ENCODE data around the gene RELN. TPM values are rescaled to one million over a fixed set of nuclear protein-coding genes. Genes with fewer than 3 reads are reported as not detected.

RELN gene
- total RNA-seq, 1 experiment from 2014 or later: 0.20 TPM

DNA sequence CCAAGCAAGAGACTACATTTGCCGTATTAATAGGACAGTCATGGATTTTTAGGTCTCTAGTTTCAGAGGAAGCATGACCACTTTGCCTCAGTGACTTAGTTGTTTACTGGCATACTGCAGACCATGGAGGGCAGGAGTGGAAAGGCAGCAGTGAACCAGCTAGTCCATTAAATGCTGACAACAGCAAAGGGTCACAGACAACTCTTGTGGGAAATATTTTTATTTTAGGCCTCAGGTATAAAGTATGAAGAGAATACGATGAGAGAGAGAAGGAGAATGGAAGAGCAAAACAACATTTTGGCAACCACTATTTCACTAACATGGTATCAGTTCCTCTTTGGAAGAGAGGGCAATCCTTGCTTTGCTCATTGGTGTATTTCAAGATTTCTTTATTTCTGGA, 118.0 kb downstream of the RELN start:
- Histone ChIP-seq H2AFZ (ENCODE audit: low read depth, low read length, poor library complexity, severe bottlenecking) (no peak overlapping the region), H4K20me1 (ENCODE audit: insufficient read depth) (no peaks in the 10 kb centered on the region), H3K4me1 (ENCODE audit: control insufficient read depth in 1 of 2, insufficient read depth in 2 of 2, low read length in 2 of 2) (no peaks in the 10 kb centered on the region), H3K4me2 (ENCODE audit: low read length) (no peak overlapping the region), H3K9ac (ENCODE audit: low read length) (no peak overlapping the region), H3K27me3 (ENCODE audit: insufficient read depth, low read length) (peaks cover 31% of the 10 kb centered on the region), H3K36me3 (ENCODE audit: control insufficient read depth in 1 of 2, insufficient read depth in 2 of 2, low read length in 2 of 2) (no peaks in the 10 kb centered on the region), H3K4me3 (replicated peaks in 1 of 2; ENCODE audit: low read depth in 1 of 2, low read length in 2 of 2) (no peak overlapping the region), H3K9me2 (ENCODE audit: insufficient read depth) (no peaks in the 10 kb centered on the region), H3K9me3 (ENCODE audit: control insufficient read depth in 1 of 2, insufficient read depth in 1 of 2, low read depth in 1 of 2, low read length in 2 of 2) (no peaks in the 10 kb centered on the region), H3K27ac (ENCODE audit: low read depth, low read length) (no peak overlapping the region), H3K79me2 (ENCODE audit: insufficient read depth, low read length) (no peaks in the 10 kb centered on the region)
- RAD21 ChIA-PET (ENCODE audit: low non-redundant PET in 1 of 2, low total read pairs in 2 of 2, uncharacterized antibody in 2 of 2, unreplicated experiment in 2 of 2): no interaction called here
- DNase-seq (ENCODE audit: low read depth, low spot score) (no peak), ATAC-seq (no peak)
- intact Hi-C loops (cut with micrococcal nuclease): no loop called here
- POLR2A ChIA-PET: no interaction called here
- TF ChIP-seq SRF (IDR thresholded peaks at IDR 0.05; ENCODE audit: low read depth) (no peak), ELF1 (IDR thresholded peaks at IDR 0.05; ENCODE audit: borderline replicate concordance, low read depth) (no peak), TCF7L2 (IDR thresholded peaks at IDR 0.05; ENCODE audit: borderline replicate concordance, extremely low read depth, insufficient read depth, insufficient read length) (no peak), POLR2AphosphoS5 (IDR thresholded peaks at IDR 0.05; ENCODE audit: low read depth, low read length) (no peak), EGR1 (IDR thresholded peaks at IDR 0.05; ENCODE audit: low read depth) (no peak), YY1 (IDR thresholded peaks at IDR 0.05; ENCODE audit: extremely low read depth, insufficient replicate concordance, low read depth, low read length) (no peak), ZFX (IDR thresholded peaks at IDR 0.05) (no peak), CBX3 (IDR thresholded peaks at IDR 0.05; ENCODE audit: low read depth) (no peak), RAD21 (IDR thresholded peaks at IDR 0.05; ENCODE audit: low read depth) (no peak), SP1 (IDR thresholded peaks at IDR 0.05; ENCODE audit: low read depth) (no peak)
- TF ChIP-seq, protein P1, sequence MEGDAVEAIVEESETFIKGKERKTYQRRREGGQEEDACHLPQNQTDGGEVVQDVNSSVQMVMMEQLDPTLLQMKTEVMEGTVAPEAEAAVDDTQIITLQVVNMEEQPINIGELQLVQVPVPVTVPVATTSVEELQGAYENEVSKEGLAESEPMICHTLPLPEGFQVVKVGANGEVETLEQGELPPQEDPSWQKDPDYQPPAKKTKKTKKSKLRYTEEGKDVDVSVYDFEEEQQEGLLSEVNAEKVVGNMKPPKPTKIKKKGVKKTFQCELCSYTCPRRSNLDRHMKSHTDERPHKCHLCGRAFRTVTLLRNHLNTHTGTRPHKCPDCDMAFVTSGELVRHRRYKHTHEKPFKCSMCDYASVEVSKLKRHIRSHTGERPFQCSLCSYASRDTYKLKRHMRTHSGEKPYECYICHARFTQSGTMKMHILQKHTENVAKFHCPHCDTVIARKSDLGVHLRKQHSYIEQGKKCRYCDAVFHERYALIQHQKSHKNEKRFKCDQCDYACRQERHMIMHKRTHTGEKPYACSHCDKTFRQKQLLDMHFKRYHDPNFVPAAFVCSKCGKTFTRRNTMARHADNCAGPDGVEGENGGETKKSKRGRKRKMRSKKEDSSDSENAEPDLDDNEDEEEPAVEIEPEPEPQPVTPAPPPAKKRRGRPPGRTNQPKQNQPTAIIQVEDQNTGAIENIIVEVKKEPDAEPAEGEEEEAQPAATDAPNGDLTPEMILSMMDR (IDR thresholded peaks at IDR 0.05 in 2 of 3, conservative IDR thresholded peaks at IDR 0.05 in 1 of 3; ENCODE audit: borderline replicate concordance in 1 of 3, insufficient read depth in 1 of 3, low read depth in 2 of 3, low read length in 2 of 3): no peak
- TF ChIP-seq, protein P2, sequence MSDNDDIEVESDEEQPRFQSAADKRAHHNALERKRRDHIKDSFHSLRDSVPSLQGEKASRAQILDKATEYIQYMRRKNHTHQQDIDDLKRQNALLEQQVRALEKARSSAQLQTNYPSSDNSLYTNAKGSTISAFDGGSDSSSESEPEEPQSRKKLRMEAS (IDR thresholded peaks at IDR 0.05): no peak
- CTCF ChIA-PET: no interaction called here
- no TSS peak for BruUV-seq (replicated peaks)

Data from HCT116 (cell line).